Ishikawa (cell line): ENCODE results near the gene DNAI4.

Experiments used
- CEBPB ChIP-seq: IDR thresholded peaks from 2 replicates; pipeline ENCODE4 v1.6.1; 2012
- CREB1 ChIP-seq: IDR thresholded peaks from 2 replicates; pipeline ENCODE4 v1.6.1; 2012; ENCODE audit warnings: low read depth
- EGR1 ChIP-seq: IDR thresholded peaks from 2 replicates; pipeline ENCODE4 v1.6.1; 2012
- EP300 ChIP-seq: IDR thresholded peaks from 2 replicates; pipeline ENCODE4 v1.6.1; 2012; ENCODE audit warnings: borderline replicate concordance
- FOXM1 ChIP-seq: IDR thresholded peaks from 2 replicates; pipeline ENCODE4 v1.6.1; 2012; ENCODE audit warnings: low read depth, borderline replicate concordance
- NFIC ChIP-seq: IDR thresholded peaks from 2 replicates; pipeline ENCODE4 v1.6.1; 2012
- RAD21 ChIP-seq: IDR thresholded peaks from 2 replicates; pipeline ENCODE4 v1.6.1; 2012; ENCODE audit warnings: low read depth
- TAF1 ChIP-seq: IDR thresholded peaks from 2 replicates; pipeline ENCODE4 v1.6.1; 2012; ENCODE audit warnings: low read depth, mild to moderate bottlenecking
- TCF12 ChIP-seq: IDR thresholded peaks from 2 replicates; pipeline ENCODE4 v1.6.1; 2012; ENCODE audit warnings: low read depth
- TEAD4 ChIP-seq: IDR thresholded peaks from 2 replicates; pipeline ENCODE4 v1.6.1; 2012
- YY1 ChIP-seq: IDR thresholded peaks from 2 replicates; pipeline ENCODE4 v1.6.1; 2012; ENCODE audit warnings: low read depth
- ZBTB7A ChIP-seq: IDR thresholded peaks from 2 replicates; pipeline ENCODE4 v1.6.1; 2012; ENCODE audit warnings: low read depth
- TF ChIP-seq, protein P1 (sequence below): IDR thresholded peaks from 2 replicates; pipeline ENCODE4 v1.6.1; 2012
- TF ChIP-seq, protein P2 (sequence below): IDR thresholded peaks from 2 replicates; pipeline ENCODE4 v1.6.1; 2012; ENCODE audit warnings: low read depth, mild to moderate bottlenecking
- TF ChIP-seq, protein P3 (sequence below): IDR thresholded peaks from 2 replicates; pipeline ENCODE4 v1.6.1; 2012

The DNAI4 gene

DNA sequence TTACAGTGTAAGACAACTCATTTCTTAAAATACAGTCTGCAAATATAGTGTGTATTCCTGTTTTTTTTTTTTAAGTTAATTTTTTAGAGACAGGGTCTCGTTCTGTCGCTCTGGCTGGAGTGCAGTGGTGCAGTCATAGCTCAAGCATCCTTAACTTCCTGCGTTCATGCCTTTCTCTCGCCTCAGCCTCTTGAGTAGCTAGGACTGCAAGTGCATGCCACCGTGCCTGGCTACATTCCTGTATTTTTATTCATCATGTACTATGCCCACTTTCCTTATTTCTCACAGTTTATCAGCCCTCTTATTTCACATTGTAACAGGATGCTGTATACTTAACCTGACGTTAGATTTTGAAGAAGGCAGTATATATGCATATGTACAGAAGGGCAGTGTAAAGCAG, 26.9 kb upstream of the DNAI4 start:
- TF ChIP-seq YY1 (no peak), NFIC (no peak), RAD21 (no peak), TCF12 (no peak), TEAD4 (no peak), CREB1 (no peak), TAF1 (no peak), ZBTB7A (no peak), EP300 (no peak), CEBPB (no peak), FOXM1 (no peak), EGR1 (no peak)
- TF ChIP-seq, protein P1, sequence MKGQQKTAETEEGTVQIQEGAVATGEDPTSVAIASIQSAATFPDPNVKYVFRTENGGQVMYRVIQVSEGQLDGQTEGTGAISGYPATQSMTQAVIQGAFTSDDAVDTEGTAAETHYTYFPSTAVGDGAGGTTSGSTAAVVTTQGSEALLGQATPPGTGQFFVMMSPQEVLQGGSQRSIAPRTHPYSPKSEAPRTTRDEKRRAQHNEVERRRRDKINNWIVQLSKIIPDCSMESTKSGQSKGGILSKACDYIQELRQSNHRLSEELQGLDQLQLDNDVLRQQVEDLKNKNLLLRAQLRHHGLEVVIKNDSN = no peak
- TF ChIP-seq, protein P2, sequence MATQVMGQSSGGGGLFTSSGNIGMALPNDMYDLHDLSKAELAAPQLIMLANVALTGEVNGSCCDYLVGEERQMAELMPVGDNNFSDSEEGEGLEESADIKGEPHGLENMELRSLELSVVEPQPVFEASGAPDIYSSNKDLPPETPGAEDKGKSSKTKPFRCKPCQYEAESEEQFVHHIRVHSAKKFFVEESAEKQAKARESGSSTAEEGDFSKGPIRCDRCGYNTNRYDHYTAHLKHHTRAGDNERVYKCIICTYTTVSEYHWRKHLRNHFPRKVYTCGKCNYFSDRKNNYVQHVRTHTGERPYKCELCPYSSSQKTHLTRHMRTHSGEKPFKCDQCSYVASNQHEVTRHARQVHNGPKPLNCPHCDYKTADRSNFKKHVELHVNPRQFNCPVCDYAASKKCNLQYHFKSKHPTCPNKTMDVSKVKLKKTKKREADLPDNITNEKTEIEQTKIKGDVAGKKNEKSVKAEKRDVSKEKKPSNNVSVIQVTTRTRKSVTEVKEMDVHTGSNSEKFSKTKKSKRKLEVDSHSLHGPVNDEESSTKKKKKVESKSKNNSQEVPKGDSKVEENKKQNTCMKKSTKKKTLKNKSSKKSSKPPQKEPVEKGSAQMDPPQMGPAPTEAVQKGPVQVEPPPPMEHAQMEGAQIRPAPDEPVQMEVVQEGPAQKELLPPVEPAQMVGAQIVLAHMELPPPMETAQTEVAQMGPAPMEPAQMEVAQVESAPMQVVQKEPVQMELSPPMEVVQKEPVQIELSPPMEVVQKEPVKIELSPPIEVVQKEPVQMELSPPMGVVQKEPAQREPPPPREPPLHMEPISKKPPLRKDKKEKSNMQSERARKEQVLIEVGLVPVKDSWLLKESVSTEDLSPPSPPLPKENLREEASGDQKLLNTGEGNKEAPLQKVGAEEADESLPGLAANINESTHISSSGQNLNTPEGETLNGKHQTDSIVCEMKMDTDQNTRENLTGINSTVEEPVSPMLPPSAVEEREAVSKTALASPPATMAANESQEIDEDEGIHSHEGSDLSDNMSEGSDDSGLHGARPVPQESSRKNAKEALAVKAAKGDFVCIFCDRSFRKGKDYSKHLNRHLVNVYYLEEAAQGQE = no peak
- TF ChIP-seq, protein P3, sequence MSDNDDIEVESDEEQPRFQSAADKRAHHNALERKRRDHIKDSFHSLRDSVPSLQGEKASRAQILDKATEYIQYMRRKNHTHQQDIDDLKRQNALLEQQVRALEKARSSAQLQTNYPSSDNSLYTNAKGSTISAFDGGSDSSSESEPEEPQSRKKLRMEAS = no peak

DNA sequence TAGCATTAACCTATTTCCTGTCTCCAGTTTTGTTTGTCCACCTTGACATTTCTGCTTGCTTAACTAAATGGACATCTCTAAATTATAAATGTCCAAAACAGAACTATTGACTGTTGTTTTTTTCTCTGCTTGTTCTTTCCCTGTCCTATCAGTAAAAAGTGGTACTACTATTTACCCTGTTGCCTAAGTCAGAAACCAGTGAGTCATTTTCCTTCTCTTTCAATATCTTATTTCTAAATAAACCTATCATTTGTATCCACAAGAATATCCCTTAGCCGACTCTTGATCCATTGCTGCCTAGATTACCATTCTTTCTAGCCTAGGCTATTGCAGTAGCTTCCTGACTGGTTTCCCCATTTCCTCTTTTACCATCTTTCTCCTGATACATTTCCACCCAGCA, 22.6 kb upstream of the DNAI4 start:
- TF ChIP-seq TEAD4 (no peak), EGR1 (no peak), NFIC (no peak), TAF1 (no peak), YY1 (no peak), CREB1 (no peak), TCF12 (no peak), CEBPB (no peak), ZBTB7A (no peak), RAD21 (no peak), EP300 (no peak)
- TF ChIP-seq, protein P2 = no peak
- TF ChIP-seq, protein P1 = no peak

DNA sequence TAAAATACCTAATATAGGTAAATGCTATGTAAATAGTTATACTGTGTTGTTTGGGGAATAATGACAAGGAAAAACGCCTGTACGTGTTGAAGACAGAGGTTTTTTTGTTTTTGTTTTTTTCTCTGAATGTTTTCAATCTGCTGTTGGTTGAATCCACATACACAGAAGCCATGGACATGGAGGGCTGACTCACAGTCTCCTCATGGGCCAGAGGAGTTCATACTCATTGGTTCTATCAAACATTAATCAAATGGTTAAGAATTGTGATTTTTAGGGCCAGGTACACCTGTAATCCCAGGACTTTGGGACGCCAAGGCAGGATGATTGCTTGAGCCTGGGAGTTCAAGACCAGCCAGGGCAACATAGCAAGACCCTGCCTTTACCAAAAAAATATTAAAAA, 20.7 kb upstream of the DNAI4 start:
- no peak for TF ChIP-seq EGR1
- TF ChIP-seq ZBTB7A = no peak
- no peak for TF ChIP-seq YY1
- no peak for TF ChIP-seq TCF12
- no peak for TF ChIP-seq TAF1
- no peak for TF ChIP-seq CREB1
- TF ChIP-seq EP300 = no peak
- TF ChIP-seq, protein P3 = no peak
- TF ChIP-seq, protein P2 = no peak
- no peak for TF ChIP-seq FOXM1
- TF ChIP-seq, protein P1 = no peak
- no peak for TF ChIP-seq CEBPB
- TF ChIP-seq NFIC = no peak
- TF ChIP-seq TEAD4 = no peak
